Ascending aorta (tissue), 2 donors: ENCODE measurements around the gene OPA3. TPM values are rescaled to one million over a fixed set of nuclear protein-coding genes. Genes with fewer than 3 reads are reported as not detected.

ENCODE experiments used
- DNase-seq, 2 donors: peaks; one replicate each; pipeline ENCODE4 v3.0.0-alpha.2; 2019; ENCODE audit warnings: low spot score in 2 of 2
- H3K27ac ChIP-seq, 2 donors: fragments of 200-600 bp; sonication (generic); one replicate each; pipeline ENCODE4 v1.5.1; 2016 to 2017; ENCODE audit warnings: mild to moderate bottlenecking in 1 of 2
- H3K27me3 ChIP-seq: fragments of 200-600 bp; sonication (generic); one replicate; pipeline ENCODE4 v1.5.1; 2017
- H3K36me3 ChIP-seq, 2 donors: fragments of 200-600 bp; sonication (generic); one replicate each; pipeline ENCODE4 v1.5.1; 2016
- H3K4me1 ChIP-seq, 2 donors: fragments of 200-600 bp; sonication (generic); one replicate each; pipeline ENCODE4 v1.5.1; 2016 to 2017; ENCODE audit warnings: mild to moderate bottlenecking in 1 of 2
- H3K4me3 ChIP-seq, 2 donors: fragments of 200-600 bp; sonication (generic); one replicate each; pipeline ENCODE4 v1.5.1; 2016 to 2017; ENCODE audit warnings: mild to moderate bottlenecking in 1 of 2
- H3K9me3 ChIP-seq, 2 donors: fragments of 200-600 bp; sonication (generic); one replicate each; pipeline ENCODE4 v1.5.1; 2016
- CTCF ChIP-seq, 3 experiments: fragments of 200-600 bp in 2 of 3; fragments of 450-650 bp in 1 of 3; sonication (generic) in 2 of 3; IDR thresholded peaks; one replicate each; pipeline ENCODE4 v1.5.1; 2016 to 2019; ENCODE audit warnings: antibody characterized with exemption in 3 of 3, mild to moderate bottlenecking in 1 of 3, moderate library complexity in 1 of 3
- intact Hi-C: fragments of 100-400 bp; cut with DNase I; formaldehyde crosslinking; loops from one replicate; pipeline ENCODE4 v1.15.1; 2023
- total RNA-seq: library from RNA; depleted of rRNA; stranded (reverse); fragments of >200 nt; gene quantifications from one replicate; pipeline ENCODE4 v1.1.0, GENCODE V29; 2016

OPA3 gene
- total RNA-seq, 1 donor from 2014 or later = 4.5 TPM

GRCh38 chr19:45577111-45577905, 7.3 kb downstream of the OPA3 start:
- H3K27ac ChIP-seq = no peak overlapping the region
- H3K4me3 ChIP-seq = no peak overlapping the region
- DNase-seq = no peak
- no peaks in the 10 kb centered on the region for H3K36me3 ChIP-seq
- TF ChIP-seq CTCF (IDR thresholded peaks at IDR 0.05) = no peak
- H3K4me1 ChIP-seq = no peaks in the 10 kb centered on the region
- intact Hi-C loops = no loop called here
- H3K9me3 ChIP-seq = no peaks in the 10 kb centered on the region
- no peaks in the 10 kb centered on the region for H3K27me3 ChIP-seq

- H3K4me3 ChIP-seq = no peak overlapping the region
- H3K27me3 ChIP-seq = no peaks in the 10 kb centered on the region
- no peak overlapping the region for H3K27ac ChIP-seq
- H3K9me3 ChIP-seq = no peaks in the 10 kb centered on the region
- H3K36me3 ChIP-seq = no peaks in the 10 kb centered on the region
- no peak for TF ChIP-seq CTCF (IDR thresholded peaks at IDR 0.05)
- no peak for DNase-seq
- no peaks in the 10 kb centered on the region for H3K4me1 ChIP-seq
- intact Hi-C loops = no loop called here
Measured at GRCh38 chr19:45576682-45577081, 7.9 kb downstream of the OPA3 start.

GRCh38 chr19:45575216-45575615, 9.4 kb downstream of the OPA3 start:
- TF ChIP-seq CTCF (IDR thresholded peaks at IDR 0.05) = no peak
- H3K27ac ChIP-seq = no peak overlapping the region
- intact Hi-C loops = no loop called here

GRCh38 chr19:45574526-45574925, 10.1 kb downstream of the OPA3 start:
- H3K36me3 ChIP-seq = no peaks in the 10 kb centered on the region
- peaks cover 0 to 4% of the 10 kb centered on the region in 2 donors for H3K4me1 ChIP-seq
- no peak for TF ChIP-seq CTCF (IDR thresholded peaks at IDR 0.05)
- H3K27ac ChIP-seq = no peak overlapping the region
- no peak overlapping the region for H3K4me3 ChIP-seq
- no peak for DNase-seq
- H3K9me3 ChIP-seq = no peaks in the 10 kb centered on the region
- H3K27me3 ChIP-seq = no peaks in the 10 kb centered on the region
- intact Hi-C loops = no loop called here

More at GRCh38 chr19:45575216-45575615, 9.4 kb downstream of the OPA3 start:
- H3K4me3 ChIP-seq = no peak overlapping the region
- H3K27me3 ChIP-seq = no peaks in the 10 kb centered on the region
- no peaks in the 10 kb centered on the region for H3K36me3 ChIP-seq
- no peak for DNase-seq
- H3K9me3 ChIP-seq = no peaks in the 10 kb centered on the region
- H3K4me1 ChIP-seq = no peaks in the 10 kb centered on the region

GRCh38 chr19:45571457-45572220, 13.0 kb downstream of the OPA3 start:
- intact Hi-C loops = no loop called here
- no peaks in the 10 kb centered on the region for H3K36me3 ChIP-seq

More at GRCh38 chr19:45571457-45572220, 13.0 kb downstream of the OPA3 start:
- Histone ChIP-seq H3K9me3 (no peaks in the 10 kb centered on the region), H3K4me1 (peaks cover 0 to 7% of the 10 kb centered on the region in 2 donors), H3K4me3 (no peak overlapping the region), H3K27me3 (no peaks in the 10 kb centered on the region), H3K27ac (no peak overlapping the region)
- TF ChIP-seq CTCF (IDR thresholded peaks at IDR 0.05) = no peak
- DNase-seq = no peak
